ENCODE measurements around the gene HTR6.
"Not testable (repeated sequence)": the region's sequence is repeated elsewhere in the genome, so short reads cannot be mapped to it uniquely, and the experiment has no call there.

GRCh38 chr1:19630192-19630591 is 34.5 kb upstream of the HTR6 start:
- TF ChIP-seq CTCF, POLR2AphosphoS5, EP300 (IDR thresholded peaks at IDR 0.05): not testable (repeated sequence)

All from esophagus muscularis mucosa (tissue), 4 donors.